Immature natural killer cell (primary cell): ENCODE results near the gene COL23A1. TPM values are rescaled to one million over a fixed set of nuclear protein-coding genes. Genes with fewer than 3 reads are reported as not detected.

Experiments used
- DNase-seq, 3 donors: peaks; one replicate each; pipeline ENCODE4 v3.0.0; 2022; ENCODE audit warnings: mixed read lengths in 1 of 3
- H3K27ac Mint-ChIP-seq, 6 donors: one replicate each; pipeline ENCODE4 v1.8.0; 2020; ENCODE audit warnings: mixed read lengths in 6 of 6, mild to moderate bottlenecking in 5 of 6, inconsistent platforms in 4 of 6, moderate library complexity in 3 of 6
- H3K27me3 Mint-ChIP-seq, 3 donors: one replicate each; pipeline ENCODE4 v1.8.0; 2020 to 2021; ENCODE audit warnings: low read depth in 3 of 3, mild to moderate bottlenecking in 3 of 3, mixed read lengths in 3 of 3, moderate library complexity in 3 of 3, inconsistent platforms in 1 of 3
- H3K36me3 Mint-ChIP-seq, 3 donors: one replicate each; pipeline ENCODE4 v1.8.0; 2020; ENCODE audit warnings: mixed read lengths in 3 of 3, inconsistent platforms in 2 of 3, mild to moderate bottlenecking in 2 of 3
- H3K4me1 Mint-ChIP-seq, 2 donors: one replicate each; pipeline ENCODE4 v1.8.0; 2020; ENCODE audit warnings: inconsistent platforms in 2 of 2, mild to moderate bottlenecking in 2 of 2, mixed read lengths in 2 of 2, moderate library complexity in 1 of 2
- H3K4me3 Mint-ChIP-seq, 5 donors: one replicate each; pipeline ENCODE4 v1.8.0; 2020; ENCODE audit warnings: mild to moderate bottlenecking in 5 of 5, mixed read lengths in 5 of 5, inconsistent platforms in 3 of 5, moderate library complexity in 3 of 5
- H3K9me3 Mint-ChIP-seq, 6 donors: one replicate each; pipeline ENCODE4 v1.8.0; 2020; ENCODE audit warnings: mild to moderate bottlenecking in 6 of 6, mixed read lengths in 6 of 6, inconsistent platforms in 4 of 6, moderate library complexity in 3 of 6
- polyA plus RNA-seq, 3 donors: library from polyadenylated mRNA; unstranded; fragments of 300-500 nt; fragmentation: Illumina TruSeq; gene quantifications; one replicate each; pipeline ENCODE4 v1.2.3, GENCODE V29; 2021

Gene COL23A1
- polyA plus RNA-seq, 3 donors from 2014 or later, result 0.40 to 0.78 TPM; not detected in 1

GRCh38 chr5:178333821-178334481, 256.2 kb downstream of the COL23A1 start:
- H3K4me3 Mint-ChIP-seq, result no peak overlapping the region
- no peak for DNase-seq
- H3K27ac Mint-ChIP-seq, result no peak overlapping the region
- H3K27me3 Mint-ChIP-seq, result peaks cover 0 to 6% (median 2%) of the 10 kb centered on the region in 3 donors
- no peaks in the 10 kb centered on the region for H3K4me1 Mint-ChIP-seq
- no peaks in the 10 kb centered on the region for H3K36me3 Mint-ChIP-seq
- no peaks in the 10 kb centered on the region for H3K9me3 Mint-ChIP-seq

GRCh38 chr5:178332210-178332641, 258.0 kb downstream of the COL23A1 start:
- DNase-seq, result no peak
- Mint-ChIP-seq H3K27ac (no peak overlapping the region), H3K27me3 (peaks cover 0 to 6% (median 2%) of the 10 kb centered on the region in 3 donors), H3K9me3 (no peaks in the 10 kb centered on the region), H3K4me3 (no peak overlapping the region), H3K36me3 (no peaks in the 10 kb centered on the region), H3K4me1 (no peaks in the 10 kb centered on the region)

GRCh38 chr5:178331491-178331996, 258.6 kb downstream of the COL23A1 start:
- no peak overlapping the region for H3K4me3 Mint-ChIP-seq
- H3K27ac Mint-ChIP-seq, result no peak overlapping the region
- DNase-seq, result no peak
- no peaks in the 10 kb centered on the region for H3K4me1 Mint-ChIP-seq
- H3K27me3 Mint-ChIP-seq, result peaks cover 0 to 6% (median 2%) of the 10 kb centered on the region in 3 donors
- no peaks in the 10 kb centered on the region for H3K36me3 Mint-ChIP-seq
- H3K9me3 Mint-ChIP-seq, result no peaks in the 10 kb centered on the region

- peaks cover 0 to 6% (median 2%) of the 10 kb centered on the region in 3 donors for H3K27me3 Mint-ChIP-seq
- H3K9me3 Mint-ChIP-seq, result no peaks in the 10 kb centered on the region
- H3K27ac Mint-ChIP-seq, result no peak overlapping the region
- H3K4me3 Mint-ChIP-seq, result no peak overlapping the region
- no peaks in the 10 kb centered on the region for H3K4me1 Mint-ChIP-seq
- no peak for DNase-seq
- H3K36me3 Mint-ChIP-seq, result no peaks in the 10 kb centered on the region
Observed at GRCh38 chr5:178330791-178331404, 259.3 kb downstream of the COL23A1 start.

GRCh38 chr5:178328826-178329730, 261.1 kb downstream of the COL23A1 start:
- H3K9me3 Mint-ChIP-seq, result no peaks in the 10 kb centered on the region
- no peaks in the 10 kb centered on the region for H3K36me3 Mint-ChIP-seq
- no peak overlapping the region for H3K4me3 Mint-ChIP-seq
- peak overlapping the region in 1 of 6 donors; percentile 15 for H3K27ac Mint-ChIP-seq
- no peak for DNase-seq
- H3K27me3 Mint-ChIP-seq, result peaks cover 0 to 5% (median 5%) of the 10 kb centered on the region in 3 donors
- no peaks in the 10 kb centered on the region for H3K4me1 Mint-ChIP-seq

- DNase-seq, result no peak
- Mint-ChIP-seq H3K27me3 (peaks cover 0 to 5% (median 5%) of the 10 kb centered on the region in 3 donors), H3K4me3 (no peak overlapping the region), H3K9me3 (no peaks in the 10 kb centered on the region), H3K4me1 (no peaks in the 10 kb centered on the region), H3K36me3 (no peaks in the 10 kb centered on the region), H3K27ac (no peak overlapping the region)
Observed at GRCh38 chr5:178327931-178328711, 262.1 kb downstream of the COL23A1 start.

GRCh38 chr5:178327446-178327845, 262.7 kb downstream of the COL23A1 start:
- no peak for DNase-seq
- no peaks in the 10 kb centered on the region for H3K36me3 Mint-ChIP-seq
- no peak overlapping the region for H3K27ac Mint-ChIP-seq
- no peaks in the 10 kb centered on the region for H3K9me3 Mint-ChIP-seq
- H3K4me1 Mint-ChIP-seq, result no peaks in the 10 kb centered on the region
- no peak overlapping the region for H3K4me3 Mint-ChIP-seq
- H3K27me3 Mint-ChIP-seq, result peaks cover 0 to 5% (median 5%) of the 10 kb centered on the region in 3 donors

GRCh38 chr5:178326374-178326715, 263.8 kb downstream of the COL23A1 start:
- no peak overlapping the region for H3K27ac Mint-ChIP-seq
- no peaks in the 10 kb centered on the region for H3K9me3 Mint-ChIP-seq
- no peak for DNase-seq
- peaks cover 0 to 5% (median 5%) of the 10 kb centered on the region in 3 donors for H3K27me3 Mint-ChIP-seq
- H3K4me3 Mint-ChIP-seq, result no peak overlapping the region
- no peaks in the 10 kb centered on the region for H3K36me3 Mint-ChIP-seq
- H3K4me1 Mint-ChIP-seq, result no peaks in the 10 kb centered on the region

GRCh38 chr5:178325679-178326373, 264.4 kb downstream of the COL23A1 start:
- DNase-seq, result no peak
- Mint-ChIP-seq H3K9me3 (no peaks in the 10 kb centered on the region), H3K36me3 (no peaks in the 10 kb centered on the region), H3K4me3 (no peak overlapping the region), H3K4me1 (no peaks in the 10 kb centered on the region), H3K27ac (no peak overlapping the region), H3K27me3 (peaks cover 0 to 5% (median 5%) of the 10 kb centered on the region in 3 donors)

- Mint-ChIP-seq H3K27me3 (peaks cover 2 to 5% (median 3%) of the 10 kb centered on the region in 3 donors), H3K9me3 (no peaks in the 10 kb centered on the region), H3K4me1 (no peaks in the 10 kb centered on the region), H3K27ac (no peak overlapping the region), H3K4me3 (no peak overlapping the region), H3K36me3 (no peaks in the 10 kb centered on the region)
- no peak for DNase-seq
Observed at GRCh38 chr5:178325311-178325678, 264.9 kb downstream of the COL23A1 start.

- H3K4me3 Mint-ChIP-seq, result no peak overlapping the region
- H3K36me3 Mint-ChIP-seq, result peaks cover 0 to 4% (median 0%) of the 10 kb centered on the region in 3 donors
- no peak for DNase-seq
- no peaks in the 10 kb centered on the region for H3K4me1 Mint-ChIP-seq
- no peak overlapping the region for H3K27ac Mint-ChIP-seq
- peaks cover 2 to 6% (median 5%) of the 10 kb centered on the region in 3 donors for H3K27me3 Mint-ChIP-seq
- no peaks in the 10 kb centered on the region for H3K9me3 Mint-ChIP-seq
Observed at GRCh38 chr5:178324481-178325310, 265.5 kb downstream of the COL23A1 start.

GRCh38 chr5:178323961-178324360, 266.2 kb downstream of the COL23A1 start:
- no peaks in the 10 kb centered on the region for H3K4me1 Mint-ChIP-seq
- H3K36me3 Mint-ChIP-seq, result peaks cover 0 to 4% (median 0%) of the 10 kb centered on the region in 3 donors
- DNase-seq, result no peak
- no peak overlapping the region for H3K4me3 Mint-ChIP-seq
- no peaks in the 10 kb centered on the region for H3K9me3 Mint-ChIP-seq
- no peak overlapping the region for H3K27ac Mint-ChIP-seq
- H3K27me3 Mint-ChIP-seq, result peaks cover 2 to 6% (median 4%) of the 10 kb centered on the region in 3 donors
